HEK293 (cell line): ENCODE data around the gene DLG2.

ENCODE experiments used
- HOXD13 ChIP-seq: sonication (generic); formaldehyde crosslinking; IDR thresholded peaks from 2 replicates; pipeline ENCODE4 v1.8.0; 2022; ENCODE audit warnings: missing genetic modification reagents, borderline replicate concordance
- REST ChIP-seq: fragments of 450-650 bp; formaldehyde crosslinking; IDR thresholded peaks from 2 replicates; pipeline ENCODE4 v1.5.1; 2016; ENCODE audit warnings: missing biosample characterization, missing genetic modification characterization
- ZBTB21 ChIP-seq: fragments of 450-650 bp; formaldehyde crosslinking; IDR thresholded peaks from 2 replicates; pipeline ENCODE4 v1.5.1; 2017; ENCODE audit warnings: missing biosample characterization, missing genetic modification characterization
- ZNF549 ChIP-seq: fragments of 450-650 bp; IDR thresholded peaks from 2 replicates; pipeline ENCODE4 v1.5.1; 2018; ENCODE audit warnings: missing biosample characterization, missing genetic modification characterization, mild to moderate bottlenecking, inconsistent platforms, moderate library complexity
- ZNF830 ChIP-seq: fragments of 450-650 bp; IDR thresholded peaks from 2 replicates; pipeline ENCODE4 v1.5.0; 2018; ENCODE audit warnings: missing biosample characterization, missing genetic modification characterization, low read depth, mild to moderate bottlenecking, moderate library complexity
- TF ChIP-seq, protein P1 (sequence below): fragments of 450-650 bp; formaldehyde crosslinking; IDR thresholded peaks from 2 replicates; pipeline ENCODE4 v1.5.1; 2016; ENCODE audit warnings: missing biosample characterization, missing genetic modification characterization
- TF ChIP-seq, protein P2 (sequence below): IDR thresholded peaks from 2 replicates; pipeline ENCODE4 v1.6.1; 2011; ENCODE audit warnings: mild to moderate bottlenecking, low read depth, low read length, borderline replicate concordance
- TF ChIP-seq, protein P3 (sequence below): fragments of 450-650 bp; formaldehyde crosslinking; optimal IDR thresholded peaks from 2 replicates; pipeline ENCODE3; 2016; ENCODE audit warnings: missing biosample characterization, mild to moderate bottlenecking, missing genetic modification characterization

GRCh38 chr11:84144531-84144930 is 1482.6 kb downstream of the DLG2 start:
- TF ChIP-seq, protein P1, sequence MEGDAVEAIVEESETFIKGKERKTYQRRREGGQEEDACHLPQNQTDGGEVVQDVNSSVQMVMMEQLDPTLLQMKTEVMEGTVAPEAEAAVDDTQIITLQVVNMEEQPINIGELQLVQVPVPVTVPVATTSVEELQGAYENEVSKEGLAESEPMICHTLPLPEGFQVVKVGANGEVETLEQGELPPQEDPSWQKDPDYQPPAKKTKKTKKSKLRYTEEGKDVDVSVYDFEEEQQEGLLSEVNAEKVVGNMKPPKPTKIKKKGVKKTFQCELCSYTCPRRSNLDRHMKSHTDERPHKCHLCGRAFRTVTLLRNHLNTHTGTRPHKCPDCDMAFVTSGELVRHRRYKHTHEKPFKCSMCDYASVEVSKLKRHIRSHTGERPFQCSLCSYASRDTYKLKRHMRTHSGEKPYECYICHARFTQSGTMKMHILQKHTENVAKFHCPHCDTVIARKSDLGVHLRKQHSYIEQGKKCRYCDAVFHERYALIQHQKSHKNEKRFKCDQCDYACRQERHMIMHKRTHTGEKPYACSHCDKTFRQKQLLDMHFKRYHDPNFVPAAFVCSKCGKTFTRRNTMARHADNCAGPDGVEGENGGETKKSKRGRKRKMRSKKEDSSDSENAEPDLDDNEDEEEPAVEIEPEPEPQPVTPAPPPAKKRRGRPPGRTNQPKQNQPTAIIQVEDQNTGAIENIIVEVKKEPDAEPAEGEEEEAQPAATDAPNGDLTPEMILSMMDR (tag by site-specific recombination): no peak
- TF ChIP-seq ZNF549 (tag by site-specific recombination) (no peak), REST (tag by site-specific recombination) (no peak), ZBTB21 (no peak), HOXD13 (CRISPR knock-in tag) (no peak), ZNF830 (tag by site-specific recombination) (no peak)
- TF ChIP-seq, protein P2, sequence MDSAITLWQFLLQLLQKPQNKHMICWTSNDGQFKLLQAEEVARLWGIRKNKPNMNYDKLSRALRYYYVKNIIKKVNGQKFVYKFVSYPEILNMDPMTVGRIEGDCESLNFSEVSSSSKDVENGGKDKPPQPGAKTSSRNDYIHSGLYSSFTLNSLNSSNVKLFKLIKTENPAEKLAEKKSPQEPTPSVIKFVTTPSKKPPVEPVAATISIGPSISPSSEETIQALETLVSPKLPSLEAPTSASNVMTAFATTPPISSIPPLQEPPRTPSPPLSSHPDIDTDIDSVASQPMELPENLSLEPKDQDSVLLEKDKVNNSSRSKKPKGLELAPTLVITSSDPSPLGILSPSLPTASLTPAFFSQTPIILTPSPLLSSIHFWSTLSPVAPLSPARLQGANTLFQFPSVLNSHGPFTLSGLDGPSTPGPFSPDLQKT: no peak
- TF ChIP-seq, protein P3, sequence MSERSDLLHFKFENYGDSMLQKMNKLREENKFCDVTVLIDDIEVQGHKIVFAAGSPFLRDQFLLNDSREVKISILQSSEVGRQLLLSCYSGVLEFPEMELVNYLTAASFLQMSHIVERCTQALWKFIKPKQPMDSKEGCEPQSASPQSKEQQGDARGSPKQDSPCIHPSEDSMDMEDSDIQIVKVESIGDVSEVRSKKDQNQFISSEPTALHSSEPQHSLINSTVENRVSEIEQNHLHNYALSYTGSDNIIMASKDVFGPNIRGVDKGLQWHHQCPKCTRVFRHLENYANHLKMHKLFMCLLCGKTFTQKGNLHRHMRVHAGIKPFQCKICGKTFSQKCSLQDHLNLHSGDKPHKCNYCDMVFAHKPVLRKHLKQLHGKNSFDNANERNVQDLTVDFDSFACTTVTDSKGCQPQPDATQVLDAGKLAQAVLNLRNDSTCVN (tag by site-specific recombination): no peak
